Stimulated activated naive B cell treated with anti-CD40 and anti-IgM and Interleukin-4, amounts not matched to agents 10 μg/mL and 1 μg/mL and 100 μg/mL, for 72 hours (primary cell): ENCODE results near the gene CDK5RAP3.
A peak's percentile ranks its signal among the peaks of the same experiment; 100 is the strongest.

Experiments
- ATAC-seq, 2 donors: fragments of 150-1000 bp; cut with Tn5 transposase; replicated peaks; 2 replicates each; pipeline ENCODE4 v1.10.0; 2021; ENCODE audit warnings: moderate library complexity in 1 of 2
- DNase-seq: peaks from one replicate; pipeline ENCODE4 v3.0.0; 2021
- H3K27ac Mint-ChIP-seq: one replicate; pipeline ENCODE4 v1.8.0; 2022; ENCODE audit warnings: mild to moderate bottlenecking, mixed read lengths
- H3K27me3 Mint-ChIP-seq, 2 donors: one replicate each; pipeline ENCODE4 v1.8.0; 2022; ENCODE audit warnings: mixed read lengths in 2 of 2
- H3K36me3 Mint-ChIP-seq, 2 donors: one replicate each; pipeline ENCODE4 v1.8.0; 2022; ENCODE audit warnings: mixed read lengths in 2 of 2, mild to moderate bottlenecking in 1 of 2
- H3K4me1 Mint-ChIP-seq, 2 donors: one replicate each; pipeline ENCODE4 v1.8.0; 2022; ENCODE audit warnings: mixed read lengths in 2 of 2, mild to moderate bottlenecking in 1 of 2
- H3K4me3 Mint-ChIP-seq, 2 donors: one replicate each; pipeline ENCODE4 v1.8.0; 2022; ENCODE audit warnings: mild to moderate bottlenecking in 2 of 2, mixed read lengths in 2 of 2, moderate library complexity in 1 of 2
- H3K9me3 Mint-ChIP-seq, 2 donors: one replicate each; pipeline ENCODE4 v1.8.0; 2022; ENCODE audit warnings: mixed read lengths in 2 of 2, mild to moderate bottlenecking in 1 of 2

Gene CDK5RAP3

DNA sequence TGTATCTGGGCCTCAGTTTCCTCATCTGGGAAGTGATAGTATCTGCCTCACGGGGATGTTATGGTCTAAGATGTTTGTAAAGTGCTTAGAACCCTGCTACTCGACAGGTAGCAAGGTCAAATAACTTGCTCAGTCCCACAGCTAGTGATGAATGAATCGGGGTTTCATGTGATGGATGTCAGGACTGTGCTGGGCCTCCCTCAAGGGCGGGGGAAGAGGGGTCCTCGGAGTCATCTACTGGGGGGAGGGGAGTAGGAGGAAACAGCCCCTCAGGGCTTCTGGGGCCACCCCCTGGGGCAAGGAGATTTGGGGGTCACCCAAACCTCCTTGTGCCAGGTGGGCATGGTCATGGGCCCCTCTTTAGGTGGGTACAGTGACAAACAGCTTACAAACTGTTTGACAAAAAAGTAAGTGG is 28.8 kb upstream of the CDK5RAP3 start:
- Mint-ChIP-seq H3K27me3 (no peaks in the 10 kb centered on the region), H3K36me3 (peaks cover 26 to 41% of the 10 kb centered on the region in 2 donors), H3K4me3 (peak overlapping the region; percentile 91 to 93), H3K9me3 (peaks cover 5% of the 10 kb centered on the region in 2 donors), H3K27ac (peak overlapping the region; percentile 96), H3K4me1 (peaks cover 44 to 70% of the 10 kb centered on the region in 2 donors)
- no peak for ATAC-seq
- no peak for DNase-seq

DNA sequence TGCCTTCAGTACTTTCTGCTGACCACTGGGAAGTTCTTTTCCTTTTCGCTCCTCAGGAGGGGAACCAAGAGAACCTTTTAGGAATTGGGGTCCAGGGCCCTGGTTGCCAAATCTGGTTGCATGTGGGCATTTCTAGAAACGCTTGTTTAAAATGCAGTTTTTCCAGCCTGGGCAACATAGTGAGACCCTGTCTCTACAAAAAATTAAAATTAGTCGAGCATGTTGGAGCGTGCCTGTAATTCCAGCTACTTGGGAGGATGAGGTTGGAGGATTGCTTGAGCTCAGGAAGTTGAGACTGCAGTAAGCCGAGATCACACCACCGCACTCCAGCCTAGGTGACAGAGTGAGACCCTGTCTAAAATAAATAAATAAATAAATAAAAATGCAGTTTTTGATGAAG is 28.3 kb upstream of the CDK5RAP3 start:
- Mint-ChIP-seq H3K36me3 (peaks cover 26 to 45% of the 10 kb centered on the region in 2 donors), H3K27me3 (no peaks in the 10 kb centered on the region), H3K4me3 (peak overlapping the region; percentile 91 to 93), H3K27ac (no peak overlapping the region), H3K4me1 (peaks cover 44 to 72% of the 10 kb centered on the region in 2 donors), H3K9me3 (peaks cover 5% of the 10 kb centered on the region in 2 donors)
- no peak for ATAC-seq
- no peak for DNase-seq

DNA sequence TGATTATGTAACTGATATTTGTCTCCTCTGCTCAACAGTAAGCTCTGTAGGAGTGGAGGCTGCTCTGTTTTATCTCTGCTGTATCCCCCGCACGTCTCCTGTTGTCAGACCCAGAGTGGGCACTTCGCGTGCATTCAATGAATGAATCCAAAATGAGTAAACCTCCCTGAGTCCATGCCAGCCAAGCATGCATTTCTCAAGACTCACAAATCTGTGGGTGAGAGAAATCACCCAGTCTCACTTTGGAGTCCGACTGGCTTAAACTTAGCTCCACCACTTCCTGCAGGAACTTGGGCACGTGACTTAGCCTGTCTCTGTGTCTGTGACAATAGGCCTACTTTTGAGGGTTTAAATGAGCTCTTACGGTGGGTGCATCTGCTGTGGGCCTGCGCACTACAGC is 25.8 kb upstream of the CDK5RAP3 start:
- H3K4me1 Mint-ChIP-seq: peaks cover 54 to 81% of the 10 kb centered on the region in 2 donors
- no peaks in the 10 kb centered on the region for H3K27me3 Mint-ChIP-seq
- H3K9me3 Mint-ChIP-seq: peaks cover 5% of the 10 kb centered on the region in 2 donors
- ATAC-seq (no peak), DNase-seq (no peak)
- H3K36me3 Mint-ChIP-seq: peaks cover 28 to 65% of the 10 kb centered on the region in 2 donors
- H3K27ac Mint-ChIP-seq: peak overlapping the region; percentile 11
- H3K4me3 Mint-ChIP-seq: no peak overlapping the region

DNA sequence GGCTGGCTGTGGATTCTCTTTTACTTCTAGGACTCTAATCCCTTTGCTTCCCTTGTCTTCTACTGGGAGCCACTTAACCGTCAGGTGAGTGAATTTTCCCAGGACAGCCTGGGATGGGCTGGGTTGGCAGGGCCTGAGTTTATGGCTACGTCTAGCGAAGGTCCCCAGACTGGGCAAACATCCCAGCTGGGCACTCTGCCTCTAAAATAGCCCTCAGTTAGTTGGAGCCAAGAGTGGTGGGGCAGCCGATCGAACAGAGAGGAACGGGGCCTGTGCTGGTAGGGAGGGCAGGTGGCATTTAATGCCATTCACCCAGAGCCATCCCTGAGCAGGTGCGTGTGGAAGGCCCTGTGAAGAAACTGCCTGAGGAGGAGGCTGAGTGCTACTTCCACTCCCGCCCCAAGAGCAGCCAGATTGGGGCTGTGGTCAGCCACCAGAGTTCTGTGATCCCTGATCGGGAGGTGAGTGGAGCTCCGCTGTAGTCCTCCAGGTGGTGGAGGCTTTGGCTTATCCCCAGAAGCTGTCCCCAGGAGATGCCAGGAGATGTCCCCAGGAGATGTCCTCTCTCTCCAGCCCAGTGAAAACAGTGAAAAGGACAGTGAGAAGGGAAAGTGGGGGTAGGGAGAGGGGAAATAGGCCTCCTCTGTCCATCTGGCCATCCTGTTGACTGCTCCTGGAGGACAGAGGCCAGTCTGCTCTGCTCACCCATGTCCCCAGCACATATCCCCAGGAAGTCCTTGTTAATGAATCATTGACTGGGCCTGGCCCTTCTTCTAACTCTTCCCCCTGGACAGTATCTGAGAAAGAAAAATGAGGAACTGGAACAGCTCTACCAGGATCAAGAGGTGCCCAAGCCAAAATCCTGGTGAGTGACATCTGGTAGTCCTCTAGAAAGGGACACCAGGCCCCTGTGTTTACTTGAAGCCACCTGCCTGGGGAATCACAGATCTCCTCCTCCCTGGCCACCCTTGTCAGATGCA is 25.1 kb upstream of the CDK5RAP3 start:
- ATAC-seq (no peak), DNase-seq (no peak)
- no peaks in the 10 kb centered on the region for H3K27me3 Mint-ChIP-seq
- H3K27ac Mint-ChIP-seq: peak overlapping the region; percentile 20
- H3K9me3 Mint-ChIP-seq: peaks cover 4% of the 10 kb centered on the region in 2 donors
- H3K36me3 Mint-ChIP-seq: peaks cover 27 to 68% of the 10 kb centered on the region in 2 donors
- H3K4me1 Mint-ChIP-seq: peaks cover 50 to 75% of the 10 kb centered on the region in 2 donors
- no peak overlapping the region for H3K4me3 Mint-ChIP-seq

DNA sequence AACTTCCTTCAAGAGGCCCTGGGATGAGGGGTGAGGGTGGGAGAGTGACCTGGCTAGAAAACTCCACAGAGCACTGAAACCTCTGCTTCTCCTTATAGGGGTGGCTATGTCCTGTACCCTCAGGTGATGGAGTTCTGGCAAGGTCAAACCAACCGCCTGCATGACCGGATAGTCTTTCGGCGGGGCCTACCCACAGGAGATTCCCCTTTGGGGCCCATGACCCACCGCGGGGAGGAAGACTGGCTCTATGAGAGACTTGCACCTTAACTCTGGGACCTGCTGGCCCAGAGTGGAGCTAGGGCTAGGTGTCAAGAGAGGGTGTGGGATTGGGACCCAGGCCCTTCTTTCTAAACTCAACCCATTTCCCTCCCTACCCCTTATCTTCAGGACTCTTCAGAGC is 24.4 kb upstream of the CDK5RAP3 start:
- Mint-ChIP-seq H3K27ac (peak overlapping the region; percentile 20), H3K4me3 (no peak overlapping the region), H3K36me3 (peaks cover 23 to 64% of the 10 kb centered on the region in 2 donors), H3K4me1 (peaks cover 46 to 70% of the 10 kb centered on the region in 2 donors), H3K27me3 (no peaks in the 10 kb centered on the region), H3K9me3 (no peaks in the 10 kb centered on the region)
- no peak for ATAC-seq
- DNase-seq: no peak

DNA sequence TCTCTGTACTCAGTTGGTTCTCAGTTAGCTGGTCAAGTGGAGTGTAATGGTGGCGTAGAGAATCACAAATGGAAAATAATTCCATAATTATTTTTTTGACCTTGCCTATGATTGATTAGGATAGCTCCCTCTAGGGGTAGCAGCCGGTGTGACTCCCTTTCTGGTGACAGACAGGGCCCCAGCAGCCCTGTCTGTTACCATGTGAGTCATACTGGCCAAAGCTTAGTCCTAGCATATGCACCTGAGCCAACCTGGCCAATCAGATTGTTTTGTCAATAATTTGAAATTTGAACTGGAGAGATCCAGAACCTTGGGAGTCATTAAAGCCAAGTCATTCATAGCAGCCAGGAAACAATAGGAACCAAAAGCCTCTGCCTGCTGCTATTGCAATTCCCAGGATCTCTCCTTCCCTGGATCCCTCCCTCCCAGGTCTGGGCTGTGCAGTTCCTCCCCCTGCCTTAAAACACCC is 23.9 kb upstream of the CDK5RAP3 start:
- no peaks in the 10 kb centered on the region for H3K9me3 Mint-ChIP-seq
- peaks cover 21 to 67% of the 10 kb centered on the region in 2 donors for H3K36me3 Mint-ChIP-seq
- H3K4me1 Mint-ChIP-seq: peaks cover 47 to 70% of the 10 kb centered on the region in 2 donors
- no peaks in the 10 kb centered on the region for H3K27me3 Mint-ChIP-seq
- DNase-seq: peak; percentile 54
- H3K4me3 Mint-ChIP-seq: no peak overlapping the region
- peak; percentile 89 to 90 for ATAC-seq
- H3K27ac Mint-ChIP-seq: no peak overlapping the region

DNA sequence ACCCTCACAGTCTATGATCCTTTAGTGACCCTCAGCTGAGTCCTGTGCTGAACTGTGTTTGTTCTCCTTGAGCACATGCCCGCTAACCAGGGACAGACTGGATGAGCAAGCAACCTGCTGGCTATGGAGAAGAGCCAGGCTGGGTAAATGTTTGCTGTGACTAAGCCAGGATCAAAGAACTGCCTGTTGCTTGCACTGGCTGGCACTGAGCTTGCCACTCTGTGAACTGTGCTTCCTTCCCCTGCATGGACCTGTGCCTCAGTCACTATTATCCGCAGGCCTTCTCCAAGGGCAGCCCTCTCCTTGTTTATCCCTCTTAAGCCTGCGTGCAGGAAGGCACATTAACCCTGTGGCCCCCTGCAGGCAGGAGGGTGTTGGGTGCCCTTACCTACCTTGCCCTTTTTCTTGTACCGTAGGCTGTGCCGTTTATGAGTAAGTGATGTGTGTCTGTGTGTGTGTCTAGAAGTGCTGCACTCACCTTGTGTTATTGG is 22.2 kb upstream of the CDK5RAP3 start:
- Mint-ChIP-seq H3K4me1 (peaks cover 43 to 62% of the 10 kb centered on the region in 2 donors), H3K27me3 (no peaks in the 10 kb centered on the region), H3K9me3 (no peaks in the 10 kb centered on the region), H3K36me3 (peaks cover 33 to 74% of the 10 kb centered on the region in 2 donors), H3K4me3 (peak overlapping the region; percentile 62 to 77), H3K27ac (peak overlapping the region; percentile 85)
- ATAC-seq (peak; percentile 10), DNase-seq (no peak)

DNA sequence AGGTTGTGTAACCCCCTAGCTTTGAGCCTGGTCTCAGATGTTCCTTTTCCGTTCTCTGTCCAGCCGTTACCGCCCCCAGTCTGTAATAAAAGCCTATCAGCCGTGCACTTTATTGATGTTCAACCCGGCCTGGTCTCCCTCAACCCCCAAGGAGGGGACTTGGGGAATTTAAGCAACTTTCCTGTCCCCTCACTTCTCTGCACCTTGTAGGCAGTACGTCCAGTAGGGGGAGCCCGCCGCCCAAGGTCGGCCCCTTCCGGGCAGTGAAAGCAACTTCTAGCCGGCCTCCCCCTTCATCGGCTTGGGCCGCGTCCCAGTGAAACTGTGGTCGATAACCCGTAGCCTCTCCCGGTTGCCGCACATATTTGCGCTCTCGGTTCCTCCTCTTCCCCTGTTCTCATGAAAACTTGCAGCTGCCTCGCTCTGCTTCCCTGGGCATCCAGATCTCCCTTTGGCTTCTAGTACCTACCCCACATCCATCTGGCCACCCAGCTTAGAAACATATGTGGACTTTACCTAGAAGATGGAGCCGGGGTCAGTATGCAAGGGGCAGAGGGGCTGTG is 21.6 kb upstream of the CDK5RAP3 start:
- ATAC-seq (peak; percentile 77 to 84), DNase-seq (peak; percentile 62)
- Mint-ChIP-seq H3K27me3 (no peaks in the 10 kb centered on the region), H3K4me1 (peaks cover 41 to 58% of the 10 kb centered on the region in 2 donors), H3K4me3 (peak overlapping the region; percentile 62 to 77), H3K36me3 (peaks cover 34 to 72% of the 10 kb centered on the region in 2 donors), H3K9me3 (no peaks in the 10 kb centered on the region), H3K27ac (peak overlapping the region; percentile 85)

DNA sequence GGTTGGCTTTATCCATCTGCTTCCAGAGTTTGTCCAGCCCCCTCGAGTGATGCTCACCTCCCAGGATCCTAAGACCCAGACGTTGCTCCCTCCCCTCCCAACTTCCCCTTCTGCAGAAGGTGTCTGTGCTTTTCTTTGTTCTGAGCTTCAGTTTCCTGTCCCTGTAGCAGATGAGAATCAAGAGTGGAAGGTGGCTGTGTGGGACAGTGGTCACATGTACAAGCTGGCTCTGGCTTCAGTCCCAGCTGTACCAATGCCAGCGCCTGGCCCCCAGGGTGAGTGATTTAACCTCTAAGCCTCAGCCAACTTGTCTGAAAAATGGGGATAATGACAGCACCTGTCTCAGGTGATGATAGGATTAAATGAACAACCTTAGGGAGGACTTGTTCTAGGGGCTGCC is 21.0 kb upstream of the CDK5RAP3 start:
- H3K36me3 Mint-ChIP-seq: peaks cover 35 to 68% of the 10 kb centered on the region in 2 donors
- no peak overlapping the region for H3K27ac Mint-ChIP-seq
- no peak for DNase-seq
- no peak overlapping the region for H3K4me3 Mint-ChIP-seq
- no peaks in the 10 kb centered on the region for H3K9me3 Mint-ChIP-seq
- peak; percentile 28 to 39 for ATAC-seq
- H3K4me1 Mint-ChIP-seq: peaks cover 35 to 51% of the 10 kb centered on the region in 2 donors
- H3K27me3 Mint-ChIP-seq: no peaks in the 10 kb centered on the region

DNA sequence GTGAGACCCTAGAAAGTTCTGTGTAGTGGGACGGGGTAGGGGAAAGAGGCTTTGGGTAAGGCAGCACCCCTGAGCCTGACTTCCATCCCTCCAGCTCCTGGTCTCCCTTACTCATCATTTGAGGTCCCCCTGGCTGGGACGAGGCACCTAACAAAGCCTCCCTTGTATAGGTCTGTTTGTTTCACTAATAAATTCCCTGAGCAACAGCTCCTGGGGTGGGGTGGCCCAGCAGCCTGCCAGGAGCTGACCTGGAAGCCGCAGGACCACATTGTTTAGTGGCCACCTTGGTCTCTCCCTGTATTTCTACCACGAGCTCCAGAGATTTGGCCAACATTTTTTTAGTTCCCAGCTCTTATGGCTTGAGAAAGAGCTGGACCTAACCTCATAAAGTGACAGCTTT is 20.5 kb upstream of the CDK5RAP3 start:
- Mint-ChIP-seq H3K4me3 (no peak overlapping the region), H3K27ac (no peak overlapping the region), H3K9me3 (no peaks in the 10 kb centered on the region), H3K36me3 (peaks cover 34 to 63% of the 10 kb centered on the region in 2 donors), H3K27me3 (no peaks in the 10 kb centered on the region), H3K4me1 (peaks cover 30 to 46% of the 10 kb centered on the region in 2 donors)
- DNase-seq: no peak
- no peak for ATAC-seq

DNA sequence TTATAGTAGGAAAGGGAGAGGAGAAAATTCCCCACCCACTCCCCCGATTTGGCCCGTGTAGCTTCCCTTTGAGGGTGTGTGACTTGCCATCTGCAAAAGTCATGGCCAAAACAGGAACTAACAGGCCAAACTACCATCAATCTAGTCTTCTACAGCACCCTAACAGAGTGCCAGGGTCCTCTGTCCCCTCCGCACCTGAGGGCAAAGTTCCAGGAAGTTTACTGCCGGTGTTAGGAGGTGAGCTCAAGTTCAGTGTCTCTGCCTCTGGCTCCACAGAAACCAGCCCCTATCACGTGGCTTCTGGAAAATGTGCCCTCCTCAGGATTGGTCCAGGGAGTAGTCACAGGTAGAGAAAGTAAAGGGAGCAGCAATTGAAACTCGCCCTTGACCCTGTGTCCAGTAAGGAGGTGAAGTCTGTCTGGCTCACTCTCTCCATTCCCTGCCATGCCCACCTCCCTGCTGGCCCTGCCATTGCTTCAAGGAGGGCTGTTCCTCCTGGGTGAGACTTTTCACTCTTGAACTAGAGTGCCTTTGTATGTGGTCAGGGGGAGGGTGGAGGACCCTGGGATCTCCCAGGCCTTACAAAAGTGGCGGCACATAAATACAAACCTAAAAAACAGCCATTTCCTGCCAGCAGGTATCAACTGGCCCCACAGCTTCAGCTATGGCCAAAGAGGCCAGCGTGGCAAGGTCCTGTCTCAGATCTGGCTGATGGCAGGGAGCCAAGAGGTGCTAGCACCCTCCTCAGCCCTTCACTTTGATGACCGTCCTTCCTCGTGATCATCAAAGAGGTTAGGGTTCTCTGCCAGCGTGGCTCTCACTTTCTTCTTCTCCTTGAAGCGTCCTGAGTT is 18.5 kb upstream of the CDK5RAP3 start:
- Mint-ChIP-seq H3K9me3 (no peaks in the 10 kb centered on the region), H3K36me3 (peaks cover 25 to 44% of the 10 kb centered on the region in 2 donors), H3K27me3 (no peaks in the 10 kb centered on the region), H3K27ac (no peak overlapping the region), H3K4me3 (no peak overlapping the region), H3K4me1 (peaks cover 22 to 29% of the 10 kb centered on the region in 2 donors)
- ATAC-seq: no peak
- no peak for DNase-seq

DNA sequence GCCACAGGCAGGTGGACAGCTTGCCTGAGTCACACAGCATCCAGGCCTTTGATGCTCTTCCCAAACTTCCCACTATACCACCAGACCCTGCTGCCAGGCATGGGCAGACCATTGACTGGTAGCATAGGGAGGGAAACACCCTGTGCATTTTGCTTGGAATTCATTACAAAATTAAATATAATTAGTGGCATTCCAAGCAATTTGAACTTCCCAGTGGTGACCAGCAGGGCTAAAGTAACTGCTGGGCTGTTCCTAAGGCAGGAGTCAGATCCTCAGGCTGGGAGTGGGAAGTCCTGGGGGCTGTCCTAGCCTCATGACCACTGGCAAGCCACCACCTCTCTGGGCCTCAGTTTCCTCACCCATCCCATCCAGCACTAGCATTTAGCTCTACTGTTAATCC is 17.0 kb upstream of the CDK5RAP3 start:
- Mint-ChIP-seq H3K27ac (no peak overlapping the region), H3K36me3 (peaks cover 25 to 33% of the 10 kb centered on the region in 2 donors), H3K4me3 (no peak overlapping the region), H3K27me3 (no peaks in the 10 kb centered on the region), H3K9me3 (no peaks in the 10 kb centered on the region), H3K4me1 (peaks cover 18 to 23% of the 10 kb centered on the region in 2 donors)
- ATAC-seq (no peak), DNase-seq (no peak)

DNA sequence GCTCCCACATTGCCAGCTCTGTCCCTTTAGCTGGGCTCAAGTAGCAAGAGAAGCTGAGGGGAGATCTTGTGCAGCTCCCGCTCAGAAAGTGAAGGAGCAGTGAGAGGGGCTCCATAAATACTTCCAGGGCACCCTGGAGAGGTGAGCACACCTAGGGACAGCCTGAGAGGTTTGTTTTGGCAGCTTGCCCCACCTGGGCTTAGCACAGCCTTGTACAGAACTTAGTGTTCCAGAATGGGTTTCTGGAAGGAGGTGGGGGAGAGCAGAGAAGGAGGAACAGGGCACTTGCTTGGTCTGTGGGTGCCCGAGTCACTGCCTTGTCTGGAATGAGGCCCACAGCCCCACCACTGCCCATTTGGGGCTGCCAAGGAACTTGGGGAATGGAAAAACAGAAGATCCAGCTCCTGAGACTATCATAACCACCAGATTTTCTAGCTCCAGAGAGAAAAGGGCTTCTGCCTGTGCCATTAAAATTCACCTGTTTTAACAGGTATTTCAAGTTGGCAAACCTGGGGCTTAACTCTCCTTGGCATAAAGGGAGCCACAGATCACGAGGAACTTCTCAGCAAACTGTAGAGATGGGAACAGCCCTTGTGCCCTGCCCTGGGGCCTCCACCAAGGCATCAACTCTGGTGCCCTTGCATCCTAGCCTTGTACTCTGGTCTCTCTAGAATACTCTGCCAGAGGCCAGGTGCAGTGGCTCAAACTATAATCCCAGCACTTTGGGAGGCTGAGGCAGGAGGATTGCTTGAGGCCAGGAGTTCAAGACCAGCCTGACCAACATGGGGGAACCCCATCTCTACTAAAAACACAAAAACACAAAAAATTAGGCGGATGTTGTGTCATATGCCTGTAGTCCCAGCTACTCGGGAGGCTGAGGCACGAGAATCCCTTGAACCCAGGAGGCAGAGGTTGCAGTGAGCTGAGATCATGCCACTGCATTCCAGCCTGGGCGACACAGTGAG is 15.1 kb upstream of the CDK5RAP3 start:
- no peaks in the 10 kb centered on the region for H3K9me3 Mint-ChIP-seq
- peaks cover 6 to 10% of the 10 kb centered on the region in 2 donors for H3K4me1 Mint-ChIP-seq
- ATAC-seq (no peak), DNase-seq (no peak)
- peaks cover 18 to 23% of the 10 kb centered on the region in 2 donors for H3K36me3 Mint-ChIP-seq
- H3K4me3 Mint-ChIP-seq: no peak overlapping the region
- no peak overlapping the region for H3K27ac Mint-ChIP-seq
- H3K27me3 Mint-ChIP-seq: no peaks in the 10 kb centered on the region
